ENCODE measurements around the gene SLC4A4. TPM values are rescaled to one million over a fixed set of nuclear protein-coding genes. Genes with fewer than 3 reads are reported as not detected.

Gene SLC4A4
- total RNA-seq = 1 to 10 TPM; 3.0 to 4.8 (median 3.5) TPM
- 10 to 100 TPM; 10.2 to 21.3 (median 10.6) TPM for polyA plus RNA-seq

GRCh38 chr4:71338846-71339593, at the start of gene SLC4A4:
Gene SLC4A4, plus strand, starts transcription at chr4:71339020.
- intact Hi-C loops (cut with DNase I) = no loop called here
- no peak for DNase-seq
- Histone ChIP-seq H3K36me3 (no peaks in the 10 kb centered on the region), H3K4me3 (no peak within 1 kb of the TSS), H3K4me1 (no peaks in the 10 kb centered on the region), H3K27me3 (no peaks in the 10 kb centered on the region), H3K27ac (no peak within 1 kb of the TSS), H3K9me3 (no peaks in the 10 kb centered on the region)
- WGBS, 2 donors = 89 to 95% methylated on average over 8 of the region's 8 CpGs
- TF ChIP-seq POLR2AphosphoS5 (IDR thresholded peaks at IDR 0.05) (no peak), POLR2A (IDR thresholded peaks at IDR 0.05) (no peak), CTCF (IDR thresholded peaks at IDR 0.05) (no peak), EP300 (IDR thresholded peaks at IDR 0.05) (no peak)

- TF ChIP-seq EP300 (IDR thresholded peaks at IDR 0.05) (no peak), CTCF (IDR thresholded peaks at IDR 0.05) (no peak), POLR2A (IDR thresholded peaks at IDR 0.05) (no peak), POLR2AphosphoS5 (IDR thresholded peaks at IDR 0.05) (no peak)
- H3K27ac ChIP-seq = no peak overlapping the region
- DNase-seq = no peak
- H3K4me3 ChIP-seq = no peak overlapping the region
- intact Hi-C loops (cut with DNase I) = no loop called here
- no peaks in the 10 kb centered on the region for H3K27me3 ChIP-seq
- no peaks in the 10 kb centered on the region for H3K9me3 ChIP-seq
- H3K36me3 ChIP-seq = no peaks in the 10 kb centered on the region
- H3K4me1 ChIP-seq = peaks cover 0 to 17% (median 10%) of the 10 kb centered on the region in 4 donors
- WGBS, 2 donors = 93 to 94% methylated on average over 3 of the region's 3 CpGs
Observed at GRCh38 chr4:71290074-71290473, 48.7 kb upstream of the SLC4A4 start.

GRCh38 chr4:71290476-71290875, 48.3 kb upstream of the SLC4A4 start:
- intact Hi-C loops (cut with DNase I) = no loop called here
- Histone ChIP-seq H3K4me1 (peaks cover 0 to 17% (median 10%) of the 10 kb centered on the region in 4 donors), H3K9me3 (no peaks in the 10 kb centered on the region), H3K27me3 (no peaks in the 10 kb centered on the region), H3K4me3 (no peak overlapping the region), H3K27ac (no peak overlapping the region), H3K36me3 (no peaks in the 10 kb centered on the region)
- WGBS, 2 donors = 88 to 89% methylated on average over 1 of the region's 1 CpG
- DNase-seq = no peak
- TF ChIP-seq POLR2AphosphoS5 (IDR thresholded peaks at IDR 0.05) = no peak

- Histone ChIP-seq H3K4me3 (no peak overlapping the region), H3K4me1 (peaks cover 0 to 8% (median 5%) of the 10 kb centered on the region in 4 donors), H3K36me3 (no peaks in the 10 kb centered on the region), H3K9me3 (no peaks in the 10 kb centered on the region), H3K27ac (no peak overlapping the region), H3K27me3 (no peaks in the 10 kb centered on the region)
- 23 to 77% methylated on average over 1 of the region's 1 CpG for WGBS, 2 donors
- no peak for DNase-seq
- intact Hi-C loops (cut with DNase I) = no loop called here
- TF ChIP-seq CTCF (IDR thresholded peaks at IDR 0.05) = no peak
- TF ChIP-seq POLR2A (IDR thresholded peaks at IDR 0.05) = no peak
- TF ChIP-seq POLR2AphosphoS5 (IDR thresholded peaks at IDR 0.05) = no peak
- TF ChIP-seq EP300 (IDR thresholded peaks at IDR 0.05) = no peak
Observed at GRCh38 chr4:71292228-71292627, 46.6 kb upstream of the SLC4A4 start.

- WGBS, 2 donors = 89 to 94% methylated on average over 5 of the region's 5 CpGs
- H3K4me1 ChIP-seq = peaks cover 0 to 6% (median 0%) of the 10 kb centered on the region in 4 donors
- intact Hi-C loops (cut with DNase I) = no loop called here
- H3K9me3 ChIP-seq = no peaks in the 10 kb centered on the region
- TF ChIP-seq EP300 (IDR thresholded peaks at IDR 0.05) (no peak), POLR2AphosphoS5 (IDR thresholded peaks at IDR 0.05) (no peak), CTCF (IDR thresholded peaks at IDR 0.05) (no peak), POLR2A (IDR thresholded peaks at IDR 0.05) (no peak)
- DNase-seq = no peak
- H3K27me3 ChIP-seq = no peaks in the 10 kb centered on the region
- no peaks in the 10 kb centered on the region for H3K36me3 ChIP-seq
- H3K4me3 ChIP-seq = no peak overlapping the region
- no peak overlapping the region for H3K27ac ChIP-seq
Observed at GRCh38 chr4:71293705-71294104, 45.1 kb upstream of the SLC4A4 start.

Measured in sigmoid colon (tissue), 7 donors.